Esophagus squamous epithelium (tissue), 4 donors: ENCODE data around the gene TMEM240.

ENCODE experiments used
- CTCF ChIP-seq, 6 experiments: fragments of 450-650 bp in 4 of 6; fragments of 200-600 bp in 2 of 6; sonication (generic) in 2 of 6; IDR thresholded peaks; one replicate each; pipeline ENCODE4 v1.5.1; 2016 to 2019; ENCODE audit warnings: antibody characterized with exemption in 6 of 6, mild to moderate bottlenecking in 4 of 6, moderate library complexity in 4 of 6
- POLR2A ChIP-seq, 4 donors: fragments of 450-650 bp; IDR thresholded peaks; one replicate each; pipeline ENCODE4 v1.6.1; 2017; ENCODE audit warnings: antibody characterized with exemption in 4 of 4, mild to moderate bottlenecking in 4 of 4, moderate library complexity in 3 of 4

GRCh38 chr1:1559066-1559465 lies 18.6 kb upstream of the TMEM240 start:
- TF ChIP-seq POLR2A (IDR thresholded peaks at IDR 0.05) (no peak), CTCF (IDR thresholded peaks at IDR 0.05) (no peak)
